ELR (cell line): ENCODE measurements around the gene CTNNA3.

Experiments
- DNase-seq: peaks from one replicate; pipeline ENCODE4 v3.0.0-alpha.2; 2015; ENCODE audit warnings: low read depth

CTNNA3 gene

DNA sequence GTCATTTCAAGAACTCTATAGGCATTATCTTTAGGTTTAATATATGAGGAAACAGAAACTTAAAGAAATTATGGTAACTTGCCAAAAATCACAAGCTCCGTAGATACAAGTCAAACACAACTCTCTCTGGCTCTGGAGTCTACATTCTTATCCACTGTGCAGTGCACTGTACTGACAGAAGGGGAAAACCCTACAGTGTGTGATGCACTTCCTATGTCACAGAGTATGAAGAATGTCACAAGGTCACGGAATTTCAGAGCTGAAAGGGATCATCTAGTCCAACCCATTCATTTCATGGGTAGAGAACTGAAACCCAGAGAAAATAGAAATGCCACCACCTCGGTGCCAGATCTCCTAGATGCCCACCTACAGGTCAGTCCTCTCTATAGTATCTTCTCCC is 684.0 kb downstream of the CTNNA3 start:
- no peak for DNase-seq

DNA sequence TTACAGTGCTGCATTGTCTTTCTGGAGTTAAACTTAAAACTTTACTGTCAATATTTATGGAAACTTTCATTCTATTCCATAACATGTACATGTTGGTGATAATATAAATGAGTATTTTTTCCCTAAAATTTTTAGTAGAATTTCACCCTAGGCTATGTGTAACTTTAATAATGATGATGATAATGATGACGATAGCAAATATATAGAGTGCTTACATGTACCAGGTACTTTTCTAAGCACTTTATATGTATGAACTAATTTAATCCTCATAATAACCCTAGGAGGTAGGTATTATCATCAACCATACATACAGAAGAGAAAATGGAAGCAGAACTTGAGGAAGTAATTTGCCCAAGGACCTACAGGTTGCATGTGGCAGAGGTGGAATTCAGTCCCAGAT is 684.5 kb downstream of the CTNNA3 start:
- DNase-seq: no peak

DNA sequence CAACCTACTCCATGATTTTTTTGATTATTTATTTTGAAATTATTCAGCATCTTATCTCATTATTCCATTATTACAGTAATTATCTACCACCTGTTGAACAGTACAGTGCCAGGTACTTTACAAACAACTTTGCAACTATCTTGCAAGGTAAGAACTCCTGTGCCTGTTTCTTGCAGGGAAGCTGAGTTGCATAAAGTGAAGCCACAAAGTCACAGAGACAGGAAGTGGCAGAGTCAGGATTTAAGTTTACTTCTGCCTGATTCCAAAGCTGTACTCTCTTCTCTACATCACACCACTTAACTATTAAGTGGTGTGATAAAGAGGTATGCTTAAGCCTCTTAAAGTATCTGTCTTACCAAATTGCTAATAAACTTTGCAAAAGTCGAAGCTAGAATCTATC is 690.0 kb downstream of the CTNNA3 start:
- no peak for DNase-seq

GRCh38 chr10:67004690-67005089 is 691.3 kb downstream of the CTNNA3 start:
- DNase-seq: no peak

DNA sequence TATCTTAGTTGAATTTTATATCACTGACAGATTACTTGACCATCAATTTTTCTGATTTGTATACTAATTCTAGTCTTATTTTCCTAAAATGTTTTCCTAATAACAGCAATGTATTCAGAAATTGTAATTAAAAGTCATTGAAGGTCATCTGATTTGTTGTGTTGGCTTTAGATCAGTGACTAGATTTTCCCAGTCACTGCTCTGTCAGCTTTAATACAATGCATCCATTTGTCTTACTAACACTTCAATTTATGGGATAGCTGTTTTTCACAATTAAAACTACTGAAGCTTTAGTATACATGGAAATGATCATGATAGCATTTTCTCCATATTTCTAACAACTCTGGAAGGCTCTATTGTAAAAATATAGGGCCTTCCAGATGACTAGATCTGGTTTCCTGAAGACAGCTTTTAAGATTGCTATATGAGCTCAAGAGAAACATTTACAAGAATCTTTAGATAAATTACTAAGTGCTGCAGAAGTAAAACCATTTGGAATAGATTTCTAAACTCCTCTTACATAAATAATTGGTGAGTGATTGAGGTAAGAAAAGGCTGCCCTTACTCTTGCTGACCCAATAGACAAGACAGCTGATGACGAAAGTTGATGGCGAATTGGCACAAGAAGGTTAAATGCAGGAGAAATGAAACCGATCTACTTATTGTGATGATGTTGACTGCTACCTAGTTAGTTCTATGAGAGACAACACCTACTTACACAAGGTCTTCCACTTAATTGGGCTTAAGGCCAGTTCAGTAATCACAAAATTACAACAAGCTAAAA is 696.0 kb downstream of the CTNNA3 start:
- no peak for DNase-seq

GRCh38 chr10:66996996-66997395 is 699.0 kb downstream of the CTNNA3 start:
- no peak for DNase-seq

- DNase-seq: no peak
Measured at GRCh38 chr10:66990143-66990830, 705.7 kb downstream of the CTNNA3 start.

- no peak for DNase-seq
Measured at GRCh38 chr10:66983475-66983818, 712.5 kb downstream of the CTNNA3 start.

- no peak for DNase-seq
Measured at GRCh38 chr10:66982792-66983474, 713.1 kb downstream of the CTNNA3 start.

- DNase-seq: no peak
Measured at GRCh38 chr10:66982053-66982420, 714.0 kb downstream of the CTNNA3 start.

DNA sequence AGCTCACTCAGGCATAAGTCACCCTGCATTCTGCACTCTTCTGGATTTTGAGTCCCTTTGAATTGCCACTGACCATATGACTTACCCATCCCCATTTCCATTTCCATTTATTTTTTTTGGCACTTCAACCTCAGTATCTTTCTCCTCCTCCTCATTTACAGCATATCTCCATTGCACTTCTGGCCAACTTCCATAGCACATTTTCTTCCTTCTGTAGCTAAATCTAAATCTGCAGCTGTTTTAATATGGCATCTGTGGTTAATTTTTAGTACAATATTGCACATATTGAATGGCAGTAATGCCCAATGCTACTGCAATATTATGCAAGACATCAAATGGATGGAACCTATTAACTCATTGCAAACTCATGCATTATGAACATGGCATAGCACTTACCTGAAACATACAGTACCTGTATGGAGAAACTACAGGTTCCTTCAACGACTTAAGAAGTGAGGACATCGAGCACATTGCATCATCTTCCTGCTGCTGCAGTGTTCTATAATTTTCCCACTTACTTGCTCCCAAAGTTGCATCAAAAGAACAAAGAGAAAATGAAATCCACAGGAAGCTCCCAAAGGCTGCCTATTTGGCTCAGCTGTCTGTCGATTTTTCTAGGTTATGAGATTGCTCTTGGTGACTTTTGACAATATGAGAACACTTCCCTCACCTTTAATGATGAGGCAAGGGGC is 714.5 kb downstream of the CTNNA3 start:
- DNase-seq: no peak

GRCh38 chr10:66980246-66980815 is 715.7 kb downstream of the CTNNA3 start:
- no peak for DNase-seq

- no peak for DNase-seq
Measured at GRCh38 chr10:66964946-66965345, 731.0 kb downstream of the CTNNA3 start.

DNA sequence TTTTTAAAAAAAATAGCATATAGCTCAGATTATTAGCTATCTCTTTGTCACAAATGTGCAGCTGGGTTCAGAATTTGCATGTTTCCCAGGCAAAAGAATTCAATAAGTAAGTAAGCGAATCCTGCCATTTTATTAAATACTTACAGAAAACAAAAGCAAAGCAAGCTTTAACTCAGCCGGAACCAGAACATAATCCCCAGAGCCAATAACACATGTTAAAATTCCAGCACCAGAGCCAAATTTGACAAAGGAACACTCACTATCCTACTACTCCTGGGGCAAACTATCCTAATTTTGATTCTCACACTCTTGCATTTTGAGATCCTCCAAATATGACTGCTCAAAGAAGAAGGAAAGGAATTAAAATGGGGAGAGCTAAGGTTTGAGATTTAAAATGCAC is 737.5 kb downstream of the CTNNA3 start:
- no peak for DNase-seq

DNA sequence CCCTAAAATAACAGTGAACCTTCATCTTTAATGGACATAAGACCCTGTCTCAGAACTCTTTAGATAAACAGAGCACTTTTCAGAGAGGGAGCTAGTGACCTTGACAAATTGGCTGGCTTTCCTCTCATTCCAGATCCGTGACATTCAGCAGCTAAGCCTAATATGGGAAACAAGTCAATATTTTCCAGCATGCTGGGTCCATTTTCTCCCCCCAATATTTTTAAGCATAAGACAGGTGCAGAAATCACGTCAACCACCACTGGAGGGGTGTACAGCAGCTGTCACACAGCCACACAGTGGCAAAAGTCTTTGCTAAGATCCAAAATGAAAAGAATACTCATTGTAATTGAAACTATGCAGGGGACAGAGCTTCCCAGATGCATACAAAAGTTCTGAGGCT is 744.1 kb downstream of the CTNNA3 start:
- DNase-seq: no peak

- no peak for DNase-seq
Measured at GRCh38 chr10:66943590-66943989, 752.4 kb downstream of the CTNNA3 start.

DNA sequence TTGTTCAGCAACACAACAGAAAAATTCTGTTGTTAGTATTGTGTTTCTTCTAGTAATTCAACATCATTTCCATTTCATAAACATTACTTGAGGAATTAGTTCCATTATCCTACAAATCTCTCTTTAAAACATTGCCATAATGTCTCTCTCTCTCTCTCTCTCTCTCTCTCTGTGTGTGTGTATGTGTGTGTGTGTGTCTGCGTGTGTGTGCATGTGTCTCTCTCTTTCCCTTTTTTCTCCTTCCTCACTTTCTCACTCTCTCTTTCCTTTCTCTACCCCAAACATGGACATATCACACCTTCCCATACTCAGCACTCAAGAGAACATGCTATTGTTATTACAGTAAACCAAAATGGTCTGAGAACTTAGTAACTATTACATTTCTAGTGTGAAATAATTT is 753.6 kb downstream of the CTNNA3 start:
- DNase-seq: no peak

DNA sequence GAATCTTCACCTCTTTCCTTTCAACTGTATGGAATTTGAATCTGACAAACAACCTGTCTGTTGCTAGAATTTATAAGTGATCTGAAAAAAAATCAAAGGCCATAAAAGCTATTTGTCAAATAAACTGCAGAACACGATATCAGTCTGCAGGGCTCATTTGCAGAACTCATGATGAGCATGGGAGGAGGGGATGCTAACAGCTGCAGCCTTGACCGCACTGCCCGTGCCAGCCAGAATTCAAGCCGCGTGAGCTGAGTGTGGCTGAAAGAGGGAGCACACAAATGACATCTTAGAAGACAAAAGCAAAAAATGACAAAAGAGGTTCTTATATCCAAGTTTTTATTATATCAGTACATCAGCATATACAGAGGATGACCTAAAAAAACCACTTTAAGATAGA is 754.5 kb downstream of the CTNNA3 start:
- DNase-seq: no peak

- no peak for DNase-seq
Measured at GRCh38 chr10:66940965-66941364, 755.0 kb downstream of the CTNNA3 start.

- DNase-seq: no peak
Measured at GRCh38 chr10:66934711-66935110, 761.3 kb downstream of the CTNNA3 start.

DNA sequence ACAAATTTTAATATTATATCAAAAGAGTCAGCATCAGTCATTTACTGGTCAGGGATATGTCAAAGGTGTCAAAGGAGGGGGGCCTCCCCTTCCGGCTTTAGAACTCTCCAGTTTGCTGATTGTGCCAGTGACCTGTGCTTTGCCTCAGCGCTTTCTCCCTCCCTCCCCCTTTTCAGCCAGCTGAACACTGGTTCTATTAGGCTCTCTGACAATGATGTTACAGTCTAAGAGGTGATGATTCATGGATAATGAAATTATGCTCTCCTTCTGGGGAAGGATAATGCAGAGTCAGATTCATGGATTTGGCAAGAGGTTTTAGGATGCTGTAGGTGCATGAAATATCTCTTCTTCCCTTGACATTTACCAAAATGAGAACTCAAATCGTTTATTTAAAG is 764.0 kb downstream of the CTNNA3 start:
- DNase-seq: no peak

- DNase-seq: peak; percentile 70
Measured at GRCh38 chr10:66931340-66931948, 764.6 kb downstream of the CTNNA3 start.
